GM12874 (cell line): ENCODE measurements around the gene IL20RB.

Experiments
- TF ChIP-seq, protein P1 (sequence below): IDR thresholded peaks from 2 replicates; pipeline ENCODE4 v1.5.1; 2011; ENCODE audit warnings: low read depth, mild to moderate bottlenecking, control low read depth, low read length, moderate library complexity; ENCODE audit not compliant: insufficient read depth

Gene IL20RB, protein sequence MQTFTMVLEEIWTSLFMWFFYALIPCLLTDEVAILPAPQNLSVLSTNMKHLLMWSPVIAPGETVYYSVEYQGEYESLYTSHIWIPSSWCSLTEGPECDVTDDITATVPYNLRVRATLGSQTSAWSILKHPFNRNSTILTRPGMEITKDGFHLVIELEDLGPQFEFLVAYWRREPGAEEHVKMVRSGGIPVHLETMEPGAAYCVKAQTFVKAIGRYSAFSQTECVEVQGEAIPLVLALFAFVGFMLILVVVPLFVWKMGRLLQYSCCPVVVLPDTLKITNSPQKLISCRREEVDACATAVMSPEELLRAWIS

DNA sequence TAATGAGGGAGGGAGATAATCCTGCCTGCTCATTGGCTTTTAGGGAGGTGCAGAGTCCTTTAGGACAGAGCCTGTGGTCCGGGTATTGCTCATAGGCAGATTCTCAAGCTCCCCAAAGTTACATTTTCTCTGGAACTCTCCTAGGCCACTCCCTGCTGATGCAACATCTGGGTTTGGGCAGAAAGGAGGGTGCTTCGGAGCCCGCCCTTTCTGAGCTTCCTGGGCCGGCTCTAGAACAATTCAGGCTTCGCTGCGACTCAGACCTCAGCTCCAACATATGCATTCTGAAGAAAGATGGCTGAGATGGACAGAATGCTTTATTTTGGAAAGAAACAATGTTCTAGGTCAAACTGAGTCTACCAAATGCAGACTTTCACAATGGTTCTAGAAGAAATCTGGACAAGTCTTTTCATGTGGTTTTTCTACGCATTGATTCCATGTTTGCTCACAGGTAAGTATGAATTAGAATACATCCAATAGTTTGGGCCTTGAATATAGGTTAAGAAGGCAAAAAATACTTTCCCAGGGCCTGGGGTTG lies at the start of gene IL20RB:
TSS of gene IL20RB (plus strand) at position 233 of the 538 bp plus-strand sequence. CDS start at position 364, 131 bp downstream.
- TF ChIP-seq, protein P1, sequence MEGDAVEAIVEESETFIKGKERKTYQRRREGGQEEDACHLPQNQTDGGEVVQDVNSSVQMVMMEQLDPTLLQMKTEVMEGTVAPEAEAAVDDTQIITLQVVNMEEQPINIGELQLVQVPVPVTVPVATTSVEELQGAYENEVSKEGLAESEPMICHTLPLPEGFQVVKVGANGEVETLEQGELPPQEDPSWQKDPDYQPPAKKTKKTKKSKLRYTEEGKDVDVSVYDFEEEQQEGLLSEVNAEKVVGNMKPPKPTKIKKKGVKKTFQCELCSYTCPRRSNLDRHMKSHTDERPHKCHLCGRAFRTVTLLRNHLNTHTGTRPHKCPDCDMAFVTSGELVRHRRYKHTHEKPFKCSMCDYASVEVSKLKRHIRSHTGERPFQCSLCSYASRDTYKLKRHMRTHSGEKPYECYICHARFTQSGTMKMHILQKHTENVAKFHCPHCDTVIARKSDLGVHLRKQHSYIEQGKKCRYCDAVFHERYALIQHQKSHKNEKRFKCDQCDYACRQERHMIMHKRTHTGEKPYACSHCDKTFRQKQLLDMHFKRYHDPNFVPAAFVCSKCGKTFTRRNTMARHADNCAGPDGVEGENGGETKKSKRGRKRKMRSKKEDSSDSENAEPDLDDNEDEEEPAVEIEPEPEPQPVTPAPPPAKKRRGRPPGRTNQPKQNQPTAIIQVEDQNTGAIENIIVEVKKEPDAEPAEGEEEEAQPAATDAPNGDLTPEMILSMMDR: no peak

DNA sequence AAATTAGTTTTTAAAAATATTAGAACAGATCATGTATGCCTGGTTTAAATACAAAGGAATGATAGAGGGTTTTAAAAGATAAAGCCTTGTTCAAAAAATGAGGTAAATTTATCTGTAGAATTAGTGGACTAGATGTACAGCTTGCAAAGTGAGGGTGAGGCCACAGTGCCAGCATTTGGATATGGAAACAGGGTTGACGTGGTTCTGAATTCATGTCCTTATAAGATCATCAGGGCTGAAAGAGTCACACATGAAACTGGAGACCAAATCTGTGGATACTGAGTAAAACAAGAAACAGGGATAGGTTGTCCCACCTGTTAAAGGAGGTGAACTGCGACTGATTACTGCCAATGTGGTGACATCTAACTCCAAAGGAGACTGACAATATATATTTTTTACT lies 49.5 kb upstream of the IL20RB start:
- TF ChIP-seq, protein P1: no peak

DNA sequence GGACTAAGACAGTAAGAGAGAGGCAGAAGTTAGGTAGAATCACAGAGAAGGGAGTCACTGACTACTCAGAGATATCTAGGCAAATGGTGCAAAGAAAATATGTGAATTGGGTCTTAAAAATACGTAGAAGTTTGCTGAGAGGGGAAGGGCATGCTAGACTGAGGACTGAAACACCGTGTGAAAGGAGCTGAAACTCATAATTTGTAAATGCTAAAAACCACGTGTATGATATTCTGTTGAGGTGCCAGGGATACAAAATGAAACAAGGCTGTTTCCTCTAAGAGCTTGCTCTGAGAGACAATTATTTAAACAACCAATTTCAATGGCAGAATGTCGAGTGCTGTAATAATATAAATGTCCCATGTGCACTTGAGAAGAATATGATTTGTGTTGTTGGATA lies 48.6 kb upstream of the IL20RB start:
- TF ChIP-seq, protein P1: no peak

DNA sequence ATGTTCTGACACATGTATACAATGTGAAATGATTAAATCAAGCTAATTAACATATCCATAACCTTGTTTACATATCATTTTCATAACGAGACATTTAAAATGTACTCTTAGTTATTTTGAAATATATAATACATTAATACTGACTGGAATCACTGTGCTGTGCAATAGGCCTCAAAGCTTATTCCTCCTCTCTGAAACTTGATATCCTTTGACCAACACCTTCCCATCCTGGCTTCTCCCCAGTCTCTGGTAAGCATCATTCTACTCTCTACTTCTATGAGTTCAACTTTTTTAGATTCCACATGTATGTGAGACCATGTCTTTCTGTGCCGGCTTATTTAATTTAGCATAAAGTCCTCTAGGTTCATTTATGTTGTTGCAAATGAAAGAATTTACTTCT lies 47.1 kb upstream of the IL20RB start:
- TF ChIP-seq, protein P1: no peak

DNA sequence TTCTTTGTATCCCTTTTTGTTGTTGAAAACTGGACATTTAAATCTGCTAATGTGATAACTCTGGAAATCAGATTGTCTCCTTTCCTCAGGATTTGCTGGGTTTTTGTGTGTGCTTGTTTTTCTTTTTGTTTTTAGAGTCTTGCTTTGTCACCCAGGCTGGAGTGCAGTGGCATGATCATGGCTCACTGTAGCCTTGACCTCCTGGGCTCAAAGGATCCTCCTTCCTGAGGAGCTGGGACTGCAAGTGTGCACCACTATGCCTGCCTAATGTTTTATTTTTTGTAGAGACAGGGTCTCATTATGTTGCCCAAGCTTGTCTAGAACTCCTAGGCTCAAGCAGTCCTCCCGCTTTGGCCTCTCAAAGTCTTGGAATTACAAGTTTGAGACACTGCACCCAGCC lies 44.6 kb upstream of the IL20RB start:
- TF ChIP-seq, protein P1: no peak

DNA sequence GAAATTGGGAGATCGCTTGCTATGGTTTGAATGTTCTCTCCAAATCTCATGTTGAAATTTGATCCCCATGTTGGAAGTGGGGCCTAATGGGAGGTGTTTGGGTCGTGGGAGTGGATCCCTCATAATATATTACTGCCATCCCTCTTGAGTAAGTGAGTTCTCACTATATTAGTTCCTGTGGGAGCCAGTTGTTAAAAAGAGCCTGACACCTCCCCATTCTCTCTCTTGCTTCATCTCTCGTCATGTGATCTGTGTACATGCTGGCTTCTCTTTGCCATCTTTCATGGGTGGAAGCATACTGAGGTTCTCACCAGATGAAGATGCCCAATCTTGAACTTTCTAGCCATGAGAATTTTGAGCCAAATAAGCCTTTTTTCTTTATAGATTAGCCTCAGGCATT lies 43.0 kb upstream of the IL20RB start:
- TF ChIP-seq, protein P1: no peak

DNA sequence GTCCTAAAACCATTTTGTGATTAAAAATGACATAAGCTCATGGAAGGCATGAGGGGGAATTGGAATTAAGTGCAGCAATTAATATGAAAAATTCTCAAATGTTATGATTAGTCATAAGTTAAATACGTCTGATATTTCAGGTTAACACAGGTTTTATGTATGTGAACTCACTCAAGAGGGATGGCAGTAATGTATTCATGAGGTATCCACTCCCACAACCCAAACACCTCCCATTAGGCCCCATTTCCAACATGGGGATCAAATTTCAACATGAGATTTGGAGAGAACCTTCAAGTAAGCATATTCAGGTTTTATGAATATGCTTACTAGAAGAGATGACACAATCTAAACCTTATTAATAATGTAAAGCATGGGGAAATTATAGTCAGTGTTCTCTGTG lies 41.6 kb upstream of the IL20RB start:
- TF ChIP-seq, protein P1: no peak
